ENCODE measurements around the gene ADTRP.
A peak's percentile ranks its signal among the peaks of the same experiment; 100 is the strongest.
"Not testable (repeated sequence)": the region's sequence is repeated elsewhere in the genome, so short reads cannot be mapped to it uniquely, and the experiment has no call there.

ADTRP gene

DNA sequence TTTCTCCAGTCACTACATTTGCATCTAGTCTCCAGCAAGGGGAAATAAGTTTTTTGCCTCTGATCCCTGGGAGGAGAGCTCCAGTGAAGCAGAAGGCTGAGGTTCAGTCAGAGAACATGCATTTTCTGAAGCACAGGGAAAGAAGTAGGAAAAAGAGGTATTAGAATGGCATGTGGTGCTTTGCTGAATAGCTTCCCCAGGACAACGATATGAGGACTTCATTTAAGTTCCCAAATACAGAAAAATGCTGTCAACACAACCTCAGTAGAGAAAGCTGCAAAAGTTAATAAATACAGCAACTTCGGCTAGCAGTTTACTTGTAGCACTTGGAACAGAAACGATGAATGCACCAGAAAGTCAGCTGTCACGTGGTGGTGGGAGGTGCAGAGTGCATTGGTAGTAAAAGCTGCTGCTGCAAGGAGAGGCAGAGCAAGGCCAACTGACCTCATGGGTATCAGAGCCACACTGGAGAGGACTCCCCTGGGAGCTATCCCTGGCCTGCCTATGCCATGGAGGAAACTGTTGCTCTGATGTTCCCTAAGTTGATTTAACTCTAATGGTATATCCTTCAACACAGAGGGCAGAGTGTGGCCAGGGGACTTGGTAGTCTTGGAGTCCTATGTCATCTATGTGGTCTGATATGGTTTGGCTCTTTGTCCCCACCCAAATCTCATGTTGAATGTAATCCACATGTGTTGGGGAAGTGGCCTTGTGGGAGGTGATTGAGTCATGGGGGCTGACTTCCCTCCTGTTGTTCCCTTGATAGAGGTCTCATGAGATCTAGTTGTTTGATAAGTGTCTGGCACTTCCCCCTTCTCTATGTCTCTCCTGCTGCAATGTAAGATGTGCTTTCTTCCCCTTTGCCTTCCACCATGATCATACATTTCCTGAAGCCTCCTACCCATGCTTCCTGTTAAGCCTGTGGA lies 85.9 kb downstream of the ADTRP start:
- no peak for DNase-seq (ENCODE audit: low spot score)

- no peak for DNase-seq (ENCODE audit: low spot score)
These were observed 88.8 kb downstream of the ADTRP start for GRCh38 chr6:11689847-11690246.

- DNase-seq (ENCODE audit: low spot score): not testable (repeated sequence)
These were observed 89.2 kb downstream of the ADTRP start for GRCh38 chr6:11689400-11689799.

GRCh38 chr6:11688425-11688709 lies 90.2 kb downstream of the ADTRP start:
- no peak for DNase-seq (ENCODE audit: low spot score)

GRCh38 chr6:11685481-11686093 lies 93.0 kb downstream of the ADTRP start:
- peak; percentile 50 for DNase-seq (ENCODE audit: low spot score)

- DNase-seq (ENCODE audit: low spot score): no peak
These were observed 93.6 kb downstream of the ADTRP start for GRCh38 chr6:11684901-11685480.

- no peak for DNase-seq (ENCODE audit: low spot score)
These were observed 94.7 kb downstream of the ADTRP start for GRCh38 chr6:11683871-11684270.

- DNase-seq (ENCODE audit: low spot score): no peak
These were observed 96.0 kb downstream of the ADTRP start for GRCh38 chr6:11682561-11682975.

DNA sequence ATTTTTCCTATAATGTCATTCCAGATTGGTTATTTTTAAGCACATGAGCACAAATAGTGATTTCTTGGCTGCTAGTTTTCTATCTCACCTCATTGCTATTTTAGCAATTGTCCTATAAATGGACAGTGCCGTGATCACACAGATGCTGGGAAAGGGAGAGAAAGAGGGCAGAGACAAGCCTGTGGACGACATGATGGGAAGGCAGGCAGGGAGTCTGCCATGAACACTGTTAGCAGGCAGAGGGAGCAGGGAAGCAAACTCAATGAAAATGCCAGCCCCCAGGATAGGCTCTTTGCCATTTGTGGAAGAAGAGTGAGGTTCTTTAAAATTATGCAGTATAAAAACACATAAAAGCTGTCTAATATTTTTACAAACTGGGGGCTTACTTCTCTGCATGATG lies 96.8 kb downstream of the ADTRP start:
- no peak for DNase-seq (ENCODE audit: low spot score)

DNA sequence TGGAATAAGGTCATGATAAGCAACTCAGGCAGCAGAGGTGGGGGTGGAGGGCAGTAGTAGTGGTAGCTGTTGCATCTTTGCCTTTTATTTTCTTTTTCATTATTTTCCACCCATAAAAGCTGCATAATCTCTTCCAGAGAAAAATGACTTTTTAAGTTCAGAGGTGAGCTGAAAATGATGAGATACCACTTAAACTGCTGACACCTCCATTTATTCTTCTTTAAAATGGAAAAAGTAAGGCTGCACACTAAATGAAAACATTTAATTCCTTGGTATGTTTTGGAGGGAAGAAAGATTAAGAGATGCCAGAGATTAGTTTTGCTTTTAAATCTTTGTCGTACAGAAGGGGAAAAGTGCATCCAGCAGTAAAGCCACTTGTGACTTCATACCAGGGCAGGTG lies 97.2 kb downstream of the ADTRP start:
- no peak for DNase-seq (ENCODE audit: low spot score)

DNA sequence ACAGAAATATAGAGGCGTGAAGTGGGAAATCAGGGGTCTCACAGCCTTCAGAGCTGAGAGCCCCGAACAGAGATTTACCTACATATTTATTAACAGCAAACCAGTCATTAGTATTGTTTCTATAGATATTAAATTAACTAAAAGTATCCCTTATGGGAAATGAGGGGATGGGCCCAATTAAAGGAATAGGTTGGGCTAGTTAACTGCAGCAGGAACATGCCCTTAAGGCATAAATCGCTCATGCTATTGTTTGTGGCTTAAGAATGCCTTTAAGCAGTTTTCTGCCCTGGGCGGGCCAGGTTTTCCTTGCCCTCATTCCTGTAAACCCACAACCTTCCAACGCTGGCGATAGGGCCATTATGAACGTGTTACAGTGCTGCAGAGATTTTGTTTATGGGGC lies 98.1 kb downstream of the ADTRP start:
- DNase-seq (ENCODE audit: low spot score): not testable (repeated sequence)

DNA sequence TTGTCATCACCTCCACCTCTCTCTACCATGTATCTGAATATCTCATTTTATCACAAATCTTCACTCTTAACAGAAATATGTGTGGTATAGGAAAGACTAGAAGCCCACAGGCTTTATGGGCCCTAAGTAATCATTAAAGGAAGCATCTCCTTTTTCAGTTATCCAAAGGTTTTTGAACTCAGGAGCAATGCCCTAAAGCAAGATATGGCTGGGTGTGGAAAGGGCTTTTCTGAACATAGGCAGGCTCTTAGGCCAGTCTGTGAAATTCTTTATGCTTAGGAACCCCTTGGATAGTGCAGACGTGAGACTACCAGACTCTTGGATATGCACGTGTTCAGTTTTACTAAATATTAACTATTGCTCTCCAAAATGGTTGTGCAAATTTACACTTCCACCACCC lies 99.5 kb downstream of the ADTRP start:
- no peak for DNase-seq (ENCODE audit: low spot score)

DNA sequence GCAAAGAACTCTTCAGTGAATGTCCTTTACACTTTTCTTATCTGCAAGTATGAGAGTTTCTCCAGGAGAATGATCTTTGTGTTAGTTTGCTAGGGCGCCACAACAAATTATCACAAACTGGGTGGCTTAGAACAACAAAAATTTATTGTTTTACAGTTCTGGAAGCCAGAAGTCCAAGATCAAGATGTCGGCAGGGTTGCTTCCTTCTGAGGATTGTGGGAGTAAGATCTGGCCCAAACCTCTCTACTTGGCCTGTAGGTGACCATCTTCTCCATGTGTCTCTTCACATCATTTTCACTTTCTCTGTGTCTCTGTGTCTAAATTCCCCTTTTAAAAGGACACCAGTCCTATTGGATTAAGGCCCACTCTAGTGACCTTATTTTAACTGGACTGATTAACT lies 103.0 kb downstream of the ADTRP start:
- no peak for DNase-seq (ENCODE audit: low spot score)

GRCh38 chr6:11672669-11673068 lies 105.9 kb downstream of the ADTRP start:
- no peak for DNase-seq (ENCODE audit: low spot score)

DNA sequence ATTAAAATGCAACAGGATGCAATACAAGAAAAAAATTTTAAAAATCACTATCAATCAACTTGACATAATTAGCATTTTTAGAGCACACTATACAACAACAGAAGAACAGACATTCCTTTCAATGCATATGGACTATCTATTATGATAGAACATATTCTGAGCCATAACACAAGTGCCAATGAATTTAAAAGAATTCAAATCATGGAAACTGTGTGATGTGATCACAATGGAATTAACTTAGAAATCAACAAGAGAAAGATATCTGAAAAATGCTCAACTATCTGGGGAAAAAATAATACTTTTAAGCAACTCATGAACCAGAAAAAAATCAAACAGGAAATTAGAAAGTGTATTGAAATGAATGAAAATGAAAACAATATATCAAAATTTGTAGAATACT lies 106.3 kb downstream of the ADTRP start:
- no peak for DNase-seq (ENCODE audit: low spot score)

DNA sequence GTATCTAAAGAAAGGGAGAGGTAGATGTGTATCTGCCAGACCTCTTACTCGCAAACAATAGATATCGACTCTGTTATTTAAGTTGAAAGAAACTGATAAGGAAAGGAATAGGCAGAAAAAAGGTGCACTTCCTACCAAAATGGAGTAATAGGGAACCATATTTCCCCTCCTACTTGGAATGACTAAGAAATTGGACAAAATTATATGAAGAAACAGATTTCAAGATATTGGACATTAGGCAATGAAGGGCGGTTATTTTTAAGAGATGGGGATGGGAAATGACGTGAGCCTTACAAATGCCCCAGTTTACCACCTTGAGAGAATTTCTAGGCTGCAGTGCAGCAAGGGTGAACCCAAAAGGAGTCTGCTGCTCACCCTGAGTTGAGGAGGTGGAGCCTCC lies 108.9 kb downstream of the ADTRP start:
- DNase-seq (ENCODE audit: low spot score): no peak

DNA sequence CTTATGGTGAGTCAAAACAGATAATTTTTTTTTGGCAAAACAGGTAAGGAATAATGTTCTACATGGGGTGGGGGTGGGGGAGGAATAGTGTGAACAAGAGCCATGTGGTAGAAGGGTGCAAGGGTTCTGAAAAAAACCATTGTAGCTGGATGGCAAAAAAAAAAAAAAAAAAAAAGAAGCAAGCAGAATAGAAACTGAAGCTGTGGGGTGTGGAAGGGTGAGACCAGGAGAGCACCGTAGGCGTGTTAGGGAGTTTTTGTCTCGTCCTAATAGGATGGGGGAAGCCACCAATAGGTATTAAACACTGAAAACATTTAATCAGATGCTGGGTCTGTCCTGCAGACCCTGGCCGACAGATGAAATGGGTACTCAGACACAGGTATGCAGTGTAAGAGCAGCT lies 110.1 kb downstream of the ADTRP start:
- DNase-seq (ENCODE audit: low spot score): no peak

DNA sequence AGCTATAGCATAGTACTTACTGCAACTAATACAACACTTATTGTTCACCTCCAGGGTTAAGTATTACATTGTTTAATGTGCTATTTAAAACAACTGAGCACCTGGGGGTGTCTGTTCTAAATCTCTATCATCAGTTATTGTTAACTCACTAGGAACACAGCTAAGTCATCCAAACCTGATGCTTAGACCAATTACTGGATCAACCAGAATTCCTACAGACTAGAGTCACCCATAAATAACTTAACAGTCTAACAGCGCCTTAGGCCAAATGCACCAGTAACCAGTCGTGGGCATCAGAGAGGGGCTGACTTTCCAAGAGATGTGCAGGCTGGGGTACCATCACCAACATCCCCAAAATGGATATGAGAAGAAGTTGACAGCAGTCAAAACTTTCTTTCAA lies 110.7 kb downstream of the ADTRP start:
- DNase-seq (ENCODE audit: low spot score): no peak

DNA sequence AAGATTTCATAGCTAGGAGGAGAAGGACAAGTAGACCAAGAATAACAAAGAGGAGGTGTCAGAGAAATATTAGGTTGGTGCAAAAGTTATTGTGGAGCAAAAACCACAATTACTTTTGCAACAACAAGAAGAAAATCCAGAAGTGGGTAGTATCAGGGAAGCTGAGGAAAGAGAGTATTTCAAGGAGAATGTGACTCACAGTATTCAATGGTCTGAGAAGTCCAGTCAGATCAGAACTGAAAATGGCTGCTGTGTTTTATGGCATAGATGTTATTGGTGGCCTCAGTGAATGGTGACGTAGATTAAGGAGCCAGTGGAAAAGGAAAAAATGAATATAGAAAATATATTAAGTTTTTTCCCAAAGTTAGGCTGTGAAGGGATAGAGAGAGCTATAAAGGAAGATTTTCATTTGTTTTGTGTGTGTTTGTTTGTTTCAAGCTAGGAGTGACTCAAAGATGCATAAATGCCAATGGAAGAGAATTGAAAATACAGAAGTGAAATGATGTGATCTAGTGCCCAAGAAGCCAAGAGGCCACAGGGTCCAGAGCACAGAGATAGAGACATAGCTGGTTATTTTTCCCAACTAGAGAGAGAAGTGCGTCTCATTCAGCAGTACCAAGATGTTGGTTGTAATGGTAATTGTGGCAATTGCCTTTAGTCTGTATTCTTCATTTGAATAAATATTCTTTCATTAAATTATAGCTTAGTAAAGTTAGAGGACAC lies 112.8 kb downstream of the ADTRP start:
- DNase-seq (ENCODE audit: low spot score): no peak

All from AG20443 (cell line).